Testis (tissue), 3 donors: ENCODE measurements around the gene NR1H3. TPM values are rescaled to one million over a fixed set of nuclear protein-coding genes. Genes with fewer than 3 reads are reported as not detected.
A peak's percentile ranks its signal among the peaks of the same experiment; 100 is the strongest.

Experiments
- DNase-seq: peaks from one replicate; pipeline ENCODE4 v3.0.0-alpha.2; 2019
- H3K27ac ChIP-seq, 2 donors: fragments of 200-600 bp; sonication (generic); one replicate each; pipeline ENCODE4 v1.5.1; 2019
- H3K27me3 ChIP-seq: fragments of 200-600 bp; sonication (generic); one replicate; pipeline ENCODE4 v1.5.1; 2019
- H3K36me3 ChIP-seq: fragments of 200-600 bp; sonication (generic); one replicate; pipeline ENCODE4 v1.5.1; 2017; ENCODE audit warnings: low read depth; ENCODE audit errors: missing control alignments
- H3K4me1 ChIP-seq: fragments of 200-600 bp; sonication (generic); one replicate; pipeline ENCODE4 v1.5.1; 2019
- H3K4me3 ChIP-seq, 2 donors: fragments of 200-600 bp; sonication (generic); one replicate each; pipeline ENCODE4 v1.5.1; 2017 to 2019
- H3K9me3 ChIP-seq: fragments of 200-600 bp; sonication (generic); one replicate; pipeline ENCODE4 v1.5.1; 2017
- POLR2A ChIP-seq: fragments of 450-650 bp; IDR thresholded peaks from one replicate; pipeline ENCODE4 v1.6.1; 2017; ENCODE audit warnings: antibody characterized with exemption, mild to moderate bottlenecking, moderate library complexity
- WGBS, 2 donors: methylation state at CpG; one replicate each; pipeline ENCODE4 v1.1.5; 2018; 5-methylcytosine and 5-hydroxymethylcytosine counted together
- intact Hi-C: fragments of 100-400 bp; cut with DNase I; formaldehyde crosslinking; loops from one replicate; pipeline ENCODE4 v1.15.1; 2023; ENCODE audit warnings: low total_unique reads
- polyA plus RNA-seq: library from polyadenylated mRNA; stranded (reverse); fragments of 350-450 nt; fragmentation: Illumina TruSeq; extraction: RNeasy Lipid Tissue Mini Kit (QIAGEN cat#74804); gene quantifications from one replicate; pipeline ENCODE4 v1.2.3, GENCODE V29; 2014; ENCODE audit warnings: low read depth, low replicate concordance; ENCODE audit not compliant: insufficient read depth
- total RNA-seq, 2 donors: library from RNA; depleted of rRNA; stranded (reverse); fragments of >200 nt; gene quantifications; one replicate each; pipeline ENCODE4 v1.2.3, GENCODE V29; 2016
- TF ChIP-seq, protein P1 (sequence below), 3 experiments: fragments of 450-650 bp in 2 of 3; fragments of 200-600 bp in 1 of 3; sonication (generic) in 1 of 3; IDR thresholded peaks; one replicate each; pipeline ENCODE4 v1.5.1; 2016 to 2019; ENCODE audit warnings: antibody characterized with exemption in 3 of 3, mild to moderate bottlenecking in 2 of 3, moderate library complexity in 1 of 3

The NR1H3 gene
- total and polyA plus RNA-seq, 3 donors from 2014 or later, result 29.4 to 83.4 (median 38.2) TPM

GRCh38 chr11:47264521-47264920, 6.7 kb downstream of the NR1H3 start:
- H3K4me1 ChIP-seq, result peaks cover 15% of the 10 kb centered on the region
- H3K36me3 ChIP-seq, result no peaks in the 10 kb centered on the region
- H3K9me3 ChIP-seq, result no peaks in the 10 kb centered on the region
- H3K4me3 ChIP-seq, result no peak overlapping the region
- intact Hi-C loops, result loop anchor here (10.0 kb wide), 1 partner anchor 80 kb away; the partner anchor contains the start of gene PACSIN3
- WGBS, 2 donors, result 65 to 73% methylated on average over 4 of the region's 4 CpGs
- DNase-seq, result no peak
- no peaks in the 10 kb centered on the region for H3K27me3 ChIP-seq
- TF ChIP-seq, protein P1, sequence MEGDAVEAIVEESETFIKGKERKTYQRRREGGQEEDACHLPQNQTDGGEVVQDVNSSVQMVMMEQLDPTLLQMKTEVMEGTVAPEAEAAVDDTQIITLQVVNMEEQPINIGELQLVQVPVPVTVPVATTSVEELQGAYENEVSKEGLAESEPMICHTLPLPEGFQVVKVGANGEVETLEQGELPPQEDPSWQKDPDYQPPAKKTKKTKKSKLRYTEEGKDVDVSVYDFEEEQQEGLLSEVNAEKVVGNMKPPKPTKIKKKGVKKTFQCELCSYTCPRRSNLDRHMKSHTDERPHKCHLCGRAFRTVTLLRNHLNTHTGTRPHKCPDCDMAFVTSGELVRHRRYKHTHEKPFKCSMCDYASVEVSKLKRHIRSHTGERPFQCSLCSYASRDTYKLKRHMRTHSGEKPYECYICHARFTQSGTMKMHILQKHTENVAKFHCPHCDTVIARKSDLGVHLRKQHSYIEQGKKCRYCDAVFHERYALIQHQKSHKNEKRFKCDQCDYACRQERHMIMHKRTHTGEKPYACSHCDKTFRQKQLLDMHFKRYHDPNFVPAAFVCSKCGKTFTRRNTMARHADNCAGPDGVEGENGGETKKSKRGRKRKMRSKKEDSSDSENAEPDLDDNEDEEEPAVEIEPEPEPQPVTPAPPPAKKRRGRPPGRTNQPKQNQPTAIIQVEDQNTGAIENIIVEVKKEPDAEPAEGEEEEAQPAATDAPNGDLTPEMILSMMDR (IDR thresholded peaks at IDR 0.05), result no peak
- TF ChIP-seq POLR2A, result no peak
- H3K27ac ChIP-seq, result no peak overlapping the region

GRCh38 chr11:47267876-47268275, 10.1 kb downstream of the NR1H3 start:
- no peaks in the 10 kb centered on the region for H3K36me3 ChIP-seq
- H3K4me1 ChIP-seq, result peaks cover 26% of the 10 kb centered on the region
- DNase-seq, result no peak
- H3K27ac ChIP-seq, result peak overlapping the region in 1 of 2 donors; percentile 97
- H3K27me3 ChIP-seq, result no peaks in the 10 kb centered on the region
- H3K4me3 ChIP-seq, result no peak overlapping the region
- 64 to 75% methylated on average over 6 of the region's 6 CpGs for WGBS, 2 donors
- no peaks in the 10 kb centered on the region for H3K9me3 ChIP-seq
- TF ChIP-seq, protein P1 (IDR thresholded peaks at IDR 0.05), result no peak
- TF ChIP-seq POLR2A, result no peak
- intact Hi-C loops, result loop anchor here (2.0 to 10.0 kb wide), 2 partner anchors 33 to 83 kb away; partner anchors contain the start of gene PACSIN3

- intact Hi-C loops, result loop anchor here (10.0 kb wide), 1 partner anchor 84 kb away; the partner anchor contains the start of gene PACSIN3
- Histone ChIP-seq H3K4me3 (peak overlapping the region in 1 of 2 donors; percentile 92), H3K27me3 (no peaks in the 10 kb centered on the region), H3K4me1 (peaks cover 26% of the 10 kb centered on the region), H3K9me3 (no peaks in the 10 kb centered on the region), H3K27ac (peak overlapping the region; percentile 97), H3K36me3 (no peaks in the 10 kb centered on the region)
- 34 to 36% methylated on average over 13 of the region's 13 CpGs for WGBS, 2 donors
- TF ChIP-seq POLR2A, result no peak
- TF ChIP-seq, protein P1 (IDR thresholded peaks at IDR 0.05), result no peak
- no peak for DNase-seq
Measured at GRCh38 chr11:47268448-47269001, 10.7 kb downstream of the NR1H3 start.

GRCh38 chr11:47269002-47269828, 11.4 kb downstream of the NR1H3 start:
- H3K27ac ChIP-seq, result peak overlapping the region; percentile 97
- no peak for TF ChIP-seq POLR2A
- TF ChIP-seq, protein P1 (IDR thresholded peaks at IDR 0.05), result peak in 1 of 3 experiments; percentile 19
- no peaks in the 10 kb centered on the region for H3K36me3 ChIP-seq
- DNase-seq, result peak; percentile 93
- WGBS, 2 donors, result 1 to 2% methylated on average over 19 to 33 of the region's 52 CpGs
- H3K9me3 ChIP-seq, result no peaks in the 10 kb centered on the region
- H3K4me3 ChIP-seq, result peak overlapping the region; percentile 84 to 92
- peaks cover 26% of the 10 kb centered on the region for H3K4me1 ChIP-seq
- intact Hi-C loops, result loop anchor here (10.0 kb wide), 1 partner anchor 84 kb away; the partner anchor contains the start of gene PACSIN3
- no peaks in the 10 kb centered on the region for H3K27me3 ChIP-seq
